Psoas muscle (tissue), 8 donors: ENCODE results near the gene PEBP1. TPM values are rescaled to one million over a fixed set of nuclear protein-coding genes. Genes with fewer than 3 reads are reported as not detected.

ENCODE experiments used
- ATAC-seq, 4 donors: fragments of 200-7000 bp; cut with Tn5 transposase; one replicate each; pipeline ENCODE4 v1.9.1; 2020; ENCODE audit warnings: moderate library complexity in 3 of 4, mild to moderate bottlenecking in 2 of 4
- DNase-seq, 2 donors: peaks; one replicate each; pipeline ENCODE4 v3.0.0-alpha.2; 2020
- H3K27ac ChIP-seq: fragments of 200-600 bp; one replicate; pipeline ENCODE4 v1.8.0; 2022
- H3K27me3 ChIP-seq, 3 donors: fragments of 200-600 bp in 1 of 3; one replicate each; pipeline versions ENCODE4 v1.6.1 to v1.8.0; 2013 to 2022; ENCODE audit warnings: low read length in 2 of 3, mild to moderate bottlenecking in 2 of 3, moderate library complexity in 1 of 3; ENCODE audit not compliant: insufficient read depth in 3 of 3
- H3K36me3 ChIP-seq, 2 donors: fragments of 200-600 bp in 1 of 2; one replicate each; pipeline versions ENCODE4 v1.6.1 to v1.8.0; 2013 to 2022; ENCODE audit warnings: low read depth in 1 of 2, mild to moderate bottlenecking in 1 of 2, moderate library complexity in 1 of 2; ENCODE audit not compliant: insufficient read depth in 1 of 2
- H3K4me1 ChIP-seq: fragments of 200-600 bp; one replicate; pipeline ENCODE4 v1.8.0; 2022
- H3K4me3 ChIP-seq: fragments of 200-600 bp; one replicate; pipeline ENCODE4 v1.8.0; 2022; ENCODE audit warnings: mild to moderate bottlenecking
- H3K9me3 ChIP-seq: fragments of 200-600 bp; one replicate; pipeline ENCODE4 v1.8.0; 2022
- CTCF ChIP-seq: fragments of 200-600 bp; IDR thresholded peaks from one replicate; pipeline ENCODE4 v1.8.0; 2022; ENCODE audit warnings: antibody characterized with exemption
- WGBS, 3 donors: extraction: QIAGEN DNeasy Blood & Tissue Kit; methylation state at CpG; one replicate each; pipeline versions ENCODE4 v1.1.6 to v1.1.7; 2013; 5-methylcytosine and 5-hydroxymethylcytosine counted together
- intact Hi-C, 2 donors: fragments of 100-400 bp; cut with DNase I; formaldehyde crosslinking; loops; one replicate each; pipeline versions ENCODE4 v1.11.0 to v1.14.2; 2022
- polyA plus RNA-seq, 3 donors: library from polyadenylated mRNA; stranded (reverse); fragments of 200-250 nt; gene quantifications; one replicate each; pipeline ENCODE4 v1.2.3, GENCODE V29; 2013
- total RNA-seq, 4 donors: library from RNA; stranded (reverse); fragmentation: NEBNext Ultra II Directional in 2 of 4; extraction: Animal tissue kit (Norgen Biotek cat#: 25700) in 2 of 4; gene quantifications; one replicate each; pipeline versions ENCODE4 v1.2.1 to v1.2.4, GENCODE V29; 2021 to 2023
- donor health status: healthy with polysubstance abuse.
- donor health status: DM: no; HTN: no; CAD: no; lungs with moderate emphysema.
- donor health status: Bipolar disorder and iron deficiency.
- donor health status: healthy.
- donor health status: DM: yes; HTN: yes; CAD: no.
- donor health status: DM: no; HTN: no; CAD: no.
- donor health status: DM: no; HTN: no; CAD: no.
- donor health status: DM: yes; HTN: yes; CAD: no.

PEBP1 gene
- total and polyA plus RNA-seq, 7 donors, result 144 to 326 (median 258) TPM

GRCh38 chr12:118098911-118099671, 36.8 kb upstream of the PEBP1 start:
- H3K4me3 ChIP-seq, result no peak overlapping the region
- no peaks in the 10 kb centered on the region for H3K27me3 ChIP-seq
- intact Hi-C loops, result no loop called here
- DNase-seq (no peak), ATAC-seq (no peak)
- no peaks in the 10 kb centered on the region for H3K9me3 ChIP-seq
- H3K4me1 ChIP-seq, result peaks cover 17% of the 10 kb centered on the region
- 86 to 92% (median 87%) methylated on average over 12 of the region's 12 CpGs for WGBS, 3 donors
- H3K36me3 ChIP-seq, result no peaks in the 10 kb centered on the region
- no peak overlapping the region for H3K27ac ChIP-seq
- no peak for TF ChIP-seq CTCF

- Histone ChIP-seq H3K4me3 (no peak overlapping the region), H3K9me3 (no peaks in the 10 kb centered on the region), H3K27me3 (no peaks in the 10 kb centered on the region), H3K36me3 (no peaks in the 10 kb centered on the region), H3K4me1 (peaks cover 12% of the 10 kb centered on the region), H3K27ac (no peak overlapping the region)
- no peak for TF ChIP-seq CTCF
- ATAC-seq (no peak), DNase-seq (no peak)
- WGBS, 3 donors, result 77 to 85% (median 78%) methylated on average over 3 of the region's 3 CpGs
- intact Hi-C loops, result loop anchor here (5.0 kb wide), 1 partner anchor 39 kb away; the partner anchor contains the start of gene WSB2 (in 2 of the 2)
Observed at GRCh38 chr12:118101051-118101450, 34.9 kb upstream of the PEBP1 start.

- no peak for DNase-seq
- intact Hi-C loops, result loop anchor here (5.0 kb wide), 1 partner anchor 40 kb away; the partner anchor contains the start of gene WSB2 (in 2 of the 2)
- TF ChIP-seq CTCF, result no peak
Observed at GRCh38 chr12:118102070-118102469, 33.9 kb upstream of the PEBP1 start.

DNA sequence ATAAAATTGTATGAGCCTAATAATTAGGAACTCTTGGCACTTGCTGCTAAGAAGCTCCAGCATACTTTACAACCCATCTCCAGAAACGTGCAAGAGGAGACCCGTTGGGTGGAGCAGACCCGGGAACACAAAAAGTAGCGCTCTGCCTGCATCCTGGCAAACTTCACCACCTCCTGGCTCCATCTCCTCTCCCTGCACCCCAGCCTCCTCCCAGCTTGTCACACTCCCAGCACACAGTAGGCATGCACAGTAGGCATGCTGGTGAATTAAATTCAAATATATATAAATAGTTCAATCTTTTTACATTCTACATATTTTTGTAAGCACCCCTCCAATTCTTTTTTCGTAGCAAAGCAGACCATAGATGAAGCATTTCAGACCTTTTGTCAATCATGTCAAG, 33.3 kb upstream of the PEBP1 start:
- Histone ChIP-seq H3K4me3 (peak overlapping the region; percentile 89), H3K27ac (peak overlapping the region; percentile 81)

More at GRCh38 chr12:118102070-118102469, 33.9 kb upstream of the PEBP1 start:
- Histone ChIP-seq H3K27me3 (no peaks in the 10 kb centered on the region), H3K9me3 (no peaks in the 10 kb centered on the region), H3K36me3 (no peaks in the 10 kb centered on the region), H3K27ac (peak overlapping the region; percentile 16), H3K4me1 (peaks cover 12% of the 10 kb centered on the region), H3K4me3 (no peak overlapping the region)
- ATAC-seq, result peak in 2 of 4 donors; percentile 17 to 27
- WGBS, 3 donors, result 31 to 67% (median 38%) methylated on average over 6 of the region's 6 CpGs

More for the DNA sequence above, 33.3 kb upstream of the PEBP1 start:
- peaks cover 12% of the 10 kb centered on the region for H3K4me1 ChIP-seq
- ATAC-seq (no peak), DNase-seq (no peak)
- H3K9me3 ChIP-seq, result no peaks in the 10 kb centered on the region
- no peaks in the 10 kb centered on the region for H3K27me3 ChIP-seq
- no peaks in the 10 kb centered on the region for H3K36me3 ChIP-seq
- intact Hi-C loops, result loop anchor here (5.0 kb wide), 1 partner anchor 40 kb away; the partner anchor contains the start of gene WSB2 (in 2 of the 2)
- 12 to 52% (median 33%) methylated on average over 5 of the region's 5 CpGs for WGBS, 3 donors
- TF ChIP-seq CTCF, result no peak
